SKM-1 treated with dmso at 0.1 percent for 144 hours (cell line): ENCODE results near the gene INPP5A.

Experiments
- DNase-seq: peaks from one replicate; lab custom pipeline; 2025; ENCODE audit not compliant: unreplicated experiment; lab: John Stamatoyannopoulos, UW

Gene INPP5A

DNA sequence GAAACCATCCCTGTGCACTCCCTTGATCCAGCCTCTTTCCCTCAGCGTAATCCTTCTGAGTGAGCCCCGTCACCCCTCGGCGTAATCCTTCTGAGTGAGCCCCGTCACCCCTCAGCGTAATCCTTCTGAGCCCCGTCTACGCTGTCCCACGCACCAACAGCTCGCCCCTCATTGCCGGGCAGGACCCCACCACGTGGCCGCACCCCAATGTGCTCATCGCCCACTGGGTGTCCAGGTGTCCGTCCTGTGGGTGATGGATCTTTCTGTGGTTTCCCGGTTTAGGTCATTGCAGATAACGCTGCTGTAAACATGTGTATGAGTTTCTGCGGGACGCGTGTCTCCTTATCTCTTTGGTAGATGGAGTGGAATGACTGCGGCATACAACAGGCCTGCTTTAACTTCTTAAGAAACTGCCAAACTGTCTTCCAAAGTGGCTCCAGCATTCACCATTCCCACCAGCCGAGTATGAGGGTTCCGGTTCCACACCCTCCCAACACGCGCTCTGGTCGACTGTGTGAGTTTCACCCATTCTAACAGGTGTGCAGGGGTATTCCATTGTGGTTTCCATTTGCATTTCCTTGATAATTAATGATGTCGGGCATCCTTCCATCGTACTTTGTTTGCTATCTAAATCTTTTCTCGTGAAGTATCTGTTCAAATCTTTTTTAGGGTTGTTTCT lies 290.4 kb downstream of the INPP5A start:
- no peak for DNase-seq

DNA sequence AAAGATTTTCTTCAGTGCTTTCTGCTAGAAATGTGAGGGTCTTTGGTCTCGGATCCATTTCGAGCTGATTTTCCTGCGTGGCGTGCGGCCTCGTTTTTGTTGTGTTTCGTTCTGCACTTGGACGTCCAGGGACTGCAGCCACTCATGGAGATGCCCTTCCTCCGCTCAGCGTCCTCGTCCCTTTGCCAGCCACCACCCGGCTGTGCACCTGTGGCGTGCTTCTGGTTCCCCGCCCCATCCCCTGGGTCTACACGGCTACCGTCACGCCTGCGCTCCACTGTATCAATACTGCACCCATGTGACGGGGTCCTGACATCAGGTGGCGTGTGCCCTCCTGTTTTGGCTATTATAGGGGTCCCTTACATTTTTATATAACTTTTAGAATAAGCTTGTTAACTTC lies 291.1 kb downstream of the INPP5A start:
- no peak for DNase-seq

GRCh38 chr10:132829403-132829802 lies 291.8 kb downstream of the INPP5A start:
- DNase-seq, result no peak

- DNase-seq, result no peak
Observed at GRCh38 chr10:132832186-132832969, 294.8 kb downstream of the INPP5A start.
